ENCODE measurements around the gene NRP2.

- TF ChIP-seq CTCF (IDR thresholded peaks at IDR 0.05; ENCODE audit: insufficient read depth, low read depth, low read length) (no peak), EZH2 (IDR thresholded peaks at IDR 0.05; ENCODE audit: insufficient read depth, low read length) (no peak)
Observed at GRCh38 chr2:205745661-205746419, 63.5 kb downstream of the NRP2 start.

All from astrocyte (in vitro differentiated cells and primary cell).